ENCODE data around the gene TNNT3.

DNA sequence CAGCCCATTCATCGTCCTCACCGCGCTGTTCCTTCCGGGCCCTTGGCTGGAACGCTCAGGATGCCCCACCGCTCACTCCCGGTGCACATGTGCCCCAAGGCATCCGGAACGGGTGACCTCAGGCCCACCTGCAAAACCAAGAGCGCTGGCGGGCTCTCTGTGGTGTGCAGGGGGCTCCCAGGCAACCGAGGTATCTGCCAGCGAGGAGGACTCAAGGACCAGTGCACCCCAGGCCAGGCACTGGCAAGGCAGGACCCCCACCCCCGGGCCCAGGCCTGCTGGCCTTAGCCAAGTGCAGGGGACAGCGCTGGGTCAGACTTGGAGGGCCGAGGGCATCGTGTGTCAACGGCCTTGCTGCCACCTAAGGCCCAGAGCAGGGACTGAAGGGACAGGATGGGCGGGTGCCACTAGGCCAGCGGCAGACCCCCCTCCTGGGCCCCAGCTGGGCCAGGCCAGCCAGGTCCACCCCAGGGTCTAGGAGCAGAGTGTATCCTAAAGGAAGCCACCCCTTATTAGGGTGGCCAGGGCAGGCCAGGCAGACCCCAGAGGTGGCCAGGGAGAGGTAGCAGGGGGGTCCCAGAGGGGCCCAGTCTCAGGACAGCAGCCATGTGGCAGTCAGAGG lies 8.5 kb downstream of the TNNT3 start:
- TF ChIP-seq CTCF (conservative IDR thresholded peaks at IDR 0.05) (no peak), EZH2 (IDR thresholded peaks at IDR 0.05; ENCODE audit: low read depth) (no peak)
